GM12878 (cell line): Measurements from ENCODE around the gene TMEM63B. TPM values are rescaled to one million over a fixed set of nuclear protein-coding genes. Genes with fewer than 3 reads are reported as not detected.
A peak's percentile ranks its signal among the peaks of the same experiment; 100 is the strongest.

Experiments
- ATAC-seq: fragments of 200-7000 bp; cut with Tn5 transposase; 3 replicates; pipeline ENCODE4 v1.9.1; 2020; ENCODE audit warnings: mild to moderate bottlenecking, moderate library complexity
- BruUV-seq: library from RNA; stranded (reverse); fragments of 400-500 nt; replicated peaks from 2 replicates; lab custom pipeline; 2021; lab: Mats Ljungman, UMichigan
- CTCF ChIA-PET: fragments of 300-600 bp; sonication (Branson Sonifier 250); formaldehyde crosslinking; extraction: SDS; loops from one replicate; lab custom pipeline; 2021; ENCODE audit warnings: inconsistent platforms; lab: Yijun Ruan, JAX
- POLR2A ChIA-PET: fragments of 350-600 bp; formaldehyde crosslinking; extraction: SDS; loops from one replicate; lab custom pipeline; 2021; ENCODE audit warnings: inconsistent platforms; lab: Charles Lee
- RAD21 ChIA-PET: fragments of 300-600 bp; sonication (Branson Sonifier 250); formaldehyde crosslinking; loops from one replicate; lab custom pipeline; 2023; ENCODE audit warnings: antibody characterized with exemption; ENCODE audit not compliant: unreplicated experiment; lab: Charles Lee
- SMC1A ChIA-PET: fragments of 300-600 bp; sonication (Branson Sonifier 250); formaldehyde crosslinking; loops from one replicate; lab custom pipeline; 2023; ENCODE audit not compliant: unreplicated experiment, uncharacterized antibody; lab: Charles Lee
- DNase-seq: peaks from one replicate; pipeline ENCODE4 v3.0.0-alpha.2; 2011; ENCODE audit warnings: low read depth, low spot score
- FAIRE-seq: peaks from 3 replicates; lab custom pipeline; 2011; peaks lifted over from hg19 to GRCh38; lab: Jason Lieb, UNC
- H2AFZ ChIP-seq: 2 replicates; pipeline ENCODE4 v1.6.0; 2011; ENCODE audit warnings: low read depth, low read length, control low read depth; ENCODE audit not compliant: control insufficient read depth
- H3K27ac ChIP-seq: 2 replicates; pipeline ENCODE4 v1.5.1; 2011; ENCODE audit warnings: control low read depth; ENCODE audit not compliant: control insufficient read depth, insufficient read depth
- H3K27me3 ChIP-seq, 2 experiments: replicated peaks in 1 of 2; 2 replicates each; pipeline versions ENCODE4 v1.6.0 to v1.6.1; 2011; ENCODE audit warnings: low read length in 1 of 2; ENCODE audit not compliant: control insufficient read depth in 2 of 2, insufficient read depth in 2 of 2
- H3K36me3 ChIP-seq, 2 experiments: 2 replicates each; pipeline ENCODE4 v1.5.1; 2011; ENCODE audit warnings: low read length in 1 of 2; ENCODE audit not compliant: control insufficient read depth in 2 of 2, insufficient read depth in 2 of 2
- H3K4me1 ChIP-seq: 2 replicates; pipeline ENCODE4 v1.6.1; 2011; ENCODE audit warnings: mild to moderate bottlenecking, low read length, moderate library complexity, mixed read lengths; ENCODE audit not compliant: control insufficient read depth, insufficient read depth
- H3K4me2 ChIP-seq: 2 replicates; pipeline ENCODE4 v1.6.0; 2011; ENCODE audit warnings: control low read depth; ENCODE audit not compliant: control insufficient read depth, insufficient read depth
- H3K4me3 ChIP-seq: fragments of 200-600 bp; sonication (generic); 2 replicates; pipeline ENCODE4 v1.5.1; 2016
- H3K79me2 ChIP-seq: 2 replicates; pipeline ENCODE4 v1.6.0; 2011; ENCODE audit warnings: low read length; ENCODE audit not compliant: control insufficient read depth, insufficient read depth
- H3K9ac ChIP-seq: 2 replicates; pipeline ENCODE4 v1.8.0; 2011; ENCODE audit warnings: low read length, control low read depth, mixed read lengths; ENCODE audit not compliant: control insufficient read depth, insufficient read depth
- H3K9me3 ChIP-seq: replicated peaks from 3 replicates; pipeline ENCODE4 v1.5.1; 2011; ENCODE audit warnings: mild to moderate bottlenecking, low read length; ENCODE audit not compliant: control insufficient read depth, insufficient read depth
- H4K20me1 ChIP-seq: 2 replicates; pipeline ENCODE4 v1.6.0; 2011; ENCODE audit not compliant: control insufficient read depth, insufficient read depth
- CEBPZ ChIP-seq: fragments of 150-350 bp; IDR thresholded peaks from 2 replicates; pipeline ENCODE4 v1.6.1; 2016; ENCODE audit warnings: low read depth, low read length
- GATAD2B ChIP-seq: fragments of 450-650 bp; conservative IDR thresholded peaks from 2 replicates; pipeline ENCODE4 v1.6.1; 2017; ENCODE audit warnings: low read depth, mild to moderate bottlenecking, moderate library complexity
- HCFC1 ChIP-seq: fragments of 150-350 bp; IDR thresholded peaks from 2 replicates; pipeline ENCODE4 v1.6.1; 2014; ENCODE audit warnings: low read length
- LARP7 ChIP-seq: fragments of 450-650 bp; IDR thresholded peaks from 2 replicates; pipeline ENCODE4 v1.6.1; 2017; ENCODE audit warnings: mild to moderate bottlenecking
- MYC ChIP-seq: IDR thresholded peaks from 2 replicates; pipeline ENCODE4 v1.6.1; 2011; ENCODE audit warnings: mild to moderate bottlenecking, low read length, moderate library complexity, inconsistent platforms; ENCODE audit not compliant: insufficient read depth, insufficient replicate concordance, insufficient read length, severe bottlenecking
- NFIC ChIP-seq: IDR thresholded peaks from 2 replicates; pipeline ENCODE4 v1.6.1; 2012; ENCODE audit warnings: low read depth, mild to moderate bottlenecking, inconsistent platforms, low read length, moderate library complexity
- PML ChIP-seq: IDR thresholded peaks from 2 replicates; pipeline ENCODE4 v1.6.1; 2012; ENCODE audit warnings: low read length, inconsistent platforms
- POU2F2 ChIP-seq: IDR thresholded peaks from 3 replicates; pipeline ENCODE4 v1.6.1; 2011; ENCODE audit warnings: low read depth, mild to moderate bottlenecking, low read length, borderline replicate concordance
- RBBP5 ChIP-seq: fragments of 200-600 bp; sonication (generic); conservative IDR thresholded peaks from 2 replicates; pipeline ENCODE4 v1.6.1; 2016
- RELA ChIP-seq: fragments of 450-650 bp; IDR thresholded peaks from 2 replicates; pipeline ENCODE4 v1.8.0; 2014; ENCODE audit warnings: borderline replicate concordance; ENCODE audit not compliant: partially characterized antibody
- SMAD5 ChIP-seq: IDR thresholded peaks from 2 replicates; pipeline ENCODE4 v1.6.1; 2016; ENCODE audit warnings: antibody characterized with exemption, low read depth
- ZNF207 ChIP-seq: fragments of 450-650 bp; IDR thresholded peaks from 2 replicates; pipeline ENCODE4 v1.6.1; 2014; ENCODE audit warnings: antibody characterized with exemption, mild to moderate bottlenecking, borderline replicate concordance
- WGBS: methylation state at CpG from one replicate; pipeline ENCODE4 v1.1.6; 2016; ENCODE audit warnings: low lambda C conversion rate; ENCODE audit not compliant: insufficient replicate concordance, insufficient coverage; ENCODE audit errors: missing lambda C conversion rate; 5-methylcytosine and 5-hydroxymethylcytosine counted together
- in situ Hi-C: fragments of 300-500 bp; cut with MboI; formaldehyde crosslinking; loops from 9 replicates; pipeline ENCODE4 v1.14.3; 2018; ENCODE audit warnings: mixed read lengths
- intact Hi-C: fragments of 100-400 bp; cut with micrococcal nuclease; formaldehyde crosslinking; loops from one replicate; pipeline ENCODE4 v1.14.2; 2022; ENCODE audit not compliant: unreplicated experiment
- polyA plus RNA-seq, 11 experiments: library from polyadenylated mRNA; depleted of rRNA in 4 of 11; unstranded in 6 of 11; stranded (reverse) in 5 of 11; fragments of >200 nt; fragmentation: Nextera tagmentation in 4 of 11; fragmentation: Illumina TruSeq in 1 of 11; extraction: Ambion mirVana in 4 of 11; extraction: Trizol in 1 of 11; gene quantifications; 1 replicate in 1 of 11; 2 replicates in 10 of 11; pipeline versions ENCODE4 v1.2.1 to v1.2.3, GENCODE V29; 2011 to 2016; ENCODE audit warnings: inconsistent platforms in 2 of 11, missing spikeins in 2 of 11, low read depth in 1 of 11
- total RNA-seq, 4 experiments: library from RNA; depleted of rRNA in 3 of 4; stranded (reverse); fragments of >200 nt in 3 of 4; fragmentation: Illumina TruSeq in 1 of 4; extraction: Trizol in 1 of 4; gene quantifications; 2 replicates each; pipeline versions ENCODE4 v1.2.1 to v1.2.3, GENCODE V29; 2013 to 2021
- TF ChIP-seq, protein P1 (sequence below): fragments of 450-650 bp; IDR thresholded peaks from 2 replicates; pipeline ENCODE4 v1.6.1; 2017; ENCODE audit warnings: mild to moderate bottlenecking, low read depth, inconsistent platforms; ENCODE audit not compliant: poor library complexity, severe bottlenecking
- TF ChIP-seq, protein P2 (sequence below): IDR thresholded peaks from 2 replicates; pipeline ENCODE4 v1.6.1; 2012; ENCODE audit warnings: low read depth, low read length, improper control_type of control experiment
- TF ChIP-seq, protein P3 (sequence below): fragments of 450-650 bp; IDR thresholded peaks from 2 replicates; pipeline ENCODE4 v1.6.1; 2017; ENCODE audit warnings: borderline replicate concordance

The TMEM63B gene
- total and polyA plus RNA-seq, 10 of the 15 experiments (the other 5 are each of a cell fraction or from before 2014, with no cell fraction given), result 0.09 to 15.0 (median 7.1) TPM; not detected in 1

DNA sequence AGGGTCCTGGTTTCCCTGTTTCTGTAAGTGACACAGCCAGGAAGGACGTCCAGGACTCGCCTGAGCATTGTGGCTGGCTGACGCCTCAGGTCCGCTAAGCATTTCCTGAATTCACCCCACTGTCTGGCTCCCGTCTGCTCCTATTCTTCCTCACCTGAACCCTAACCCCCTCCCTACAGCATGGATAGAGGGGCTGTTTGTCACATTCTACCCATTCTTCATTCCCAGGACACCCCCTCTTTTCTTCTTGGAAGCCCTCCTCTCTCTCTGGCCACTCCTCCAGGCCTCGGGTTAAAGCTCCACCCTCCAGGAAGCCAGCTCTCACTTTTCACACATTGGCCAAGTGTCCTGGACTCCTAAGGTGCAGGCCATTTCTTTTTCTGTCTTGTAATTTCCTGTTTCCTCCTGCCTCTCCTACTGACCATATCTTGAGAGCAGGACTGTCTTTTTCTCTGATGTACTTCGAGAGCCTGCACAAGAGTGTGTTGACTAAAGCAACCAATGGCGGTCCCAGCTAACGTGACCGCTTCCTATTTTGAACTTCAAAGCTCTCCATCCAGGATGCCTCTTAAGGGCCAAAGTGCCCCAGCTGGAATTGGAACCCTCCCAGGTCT, 65.2 kb downstream of the TMEM63B start:
- POLR2A ChIA-PET, result interaction anchor here (0.5 kb wide), 1 partner anchor 30 kb away, joined by 3 read pairs; no protein-coding TSS in a partner anchor
- H3K9ac ChIP-seq, result no peak overlapping the region

More for the DNA sequence above, 65.2 kb downstream of the TMEM63B start:
- Histone ChIP-seq H4K20me1 (no peaks in the 10 kb centered on the region), H3K36me3 (no peaks in the 10 kb centered on the region), H3K27ac (no peak overlapping the region), H3K4me2 (no peak overlapping the region), H2AFZ (peak overlapping the region; percentile 29), H3K79me2 (no peaks in the 10 kb centered on the region), H3K9me3 (no peaks in the 10 kb centered on the region), H3K4me3 (no peak overlapping the region), H3K4me1 (peaks cover 12% of the 10 kb centered on the region), H3K27me3 (no peaks in the 10 kb centered on the region)
- DNase-seq (no peak), ATAC-seq (peak; percentile 41; the same call in 2 of the 3 replicates), FAIRE-seq (peak; percentile 49)
- RAD21 ChIA-PET, result interaction anchor here (1.8 kb wide), 1 partner anchor 30 kb away, joined by 7 read pairs; the partner anchor contains the start of gene SLC29A1
- CTCF ChIA-PET, result interaction anchor here (1.0 to 1.6 kb wide), 3 partner anchors 8 to 27 kb away, joined by 3 to 5 read pairs (median 4); no protein-coding TSS in a partner anchor
- WGBS, result 64% methylated on average over 10 of the region's 10 CpGs
- BruUV-seq, result no TSS peak
- in situ Hi-C loops, result no loop called here
- no peak for TF ChIP-seq CEBPZ
- no peak for TF ChIP-seq POU2F2
- TF ChIP-seq PML, result no peak
- TF ChIP-seq, protein P1, sequence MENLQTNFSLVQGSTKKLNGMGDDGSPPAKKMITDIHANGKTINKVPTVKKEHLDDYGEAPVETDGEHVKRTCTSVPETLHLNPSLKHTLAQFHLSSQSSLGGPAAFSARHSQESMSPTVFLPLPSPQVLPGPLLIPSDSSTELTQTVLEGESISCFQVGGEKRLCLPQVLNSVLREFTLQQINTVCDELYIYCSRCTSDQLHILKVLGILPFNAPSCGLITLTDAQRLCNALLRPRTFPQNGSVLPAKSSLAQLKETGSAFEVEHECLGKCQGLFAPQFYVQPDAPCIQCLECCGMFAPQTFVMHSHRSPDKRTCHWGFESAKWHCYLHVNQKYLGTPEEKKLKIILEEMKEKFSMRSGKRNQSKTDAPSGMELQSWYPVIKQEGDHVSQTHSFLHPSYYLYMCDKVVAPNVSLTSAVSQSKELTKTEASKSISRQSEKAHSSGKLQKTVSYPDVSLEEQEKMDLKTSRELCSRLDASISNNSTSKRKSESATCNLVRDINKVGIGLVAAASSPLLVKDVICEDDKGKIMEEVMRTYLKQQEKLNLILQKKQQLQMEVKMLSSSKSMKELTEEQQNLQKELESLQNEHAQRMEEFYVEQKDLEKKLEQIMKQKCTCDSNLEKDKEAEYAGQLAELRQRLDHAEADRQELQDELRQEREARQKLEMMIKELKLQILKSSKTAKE, result no peak
- TF ChIP-seq, protein P2, sequence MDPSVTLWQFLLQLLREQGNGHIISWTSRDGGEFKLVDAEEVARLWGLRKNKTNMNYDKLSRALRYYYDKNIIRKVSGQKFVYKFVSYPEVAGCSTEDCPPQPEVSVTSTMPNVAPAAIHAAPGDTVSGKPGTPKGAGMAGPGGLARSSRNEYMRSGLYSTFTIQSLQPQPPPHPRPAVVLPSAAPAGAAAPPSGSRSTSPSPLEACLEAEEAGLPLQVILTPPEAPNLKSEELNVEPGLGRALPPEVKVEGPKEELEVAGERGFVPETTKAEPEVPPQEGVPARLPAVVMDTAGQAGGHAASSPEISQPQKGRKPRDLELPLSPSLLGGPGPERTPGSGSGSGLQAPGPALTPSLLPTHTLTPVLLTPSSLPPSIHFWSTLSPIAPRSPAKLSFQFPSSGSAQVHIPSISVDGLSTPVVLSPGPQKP, result no peak
- TF ChIP-seq LARP7, result no peak
- no peak for TF ChIP-seq RELA
- TF ChIP-seq HCFC1, result no peak
- TF ChIP-seq SMAD5, result no peak
- no peak for TF ChIP-seq GATAD2B
- TF ChIP-seq RBBP5, result no peak
- no peak for TF ChIP-seq NFIC
- no peak for TF ChIP-seq MYC
- TF ChIP-seq ZNF207, result no peak
- TF ChIP-seq, protein P3, sequence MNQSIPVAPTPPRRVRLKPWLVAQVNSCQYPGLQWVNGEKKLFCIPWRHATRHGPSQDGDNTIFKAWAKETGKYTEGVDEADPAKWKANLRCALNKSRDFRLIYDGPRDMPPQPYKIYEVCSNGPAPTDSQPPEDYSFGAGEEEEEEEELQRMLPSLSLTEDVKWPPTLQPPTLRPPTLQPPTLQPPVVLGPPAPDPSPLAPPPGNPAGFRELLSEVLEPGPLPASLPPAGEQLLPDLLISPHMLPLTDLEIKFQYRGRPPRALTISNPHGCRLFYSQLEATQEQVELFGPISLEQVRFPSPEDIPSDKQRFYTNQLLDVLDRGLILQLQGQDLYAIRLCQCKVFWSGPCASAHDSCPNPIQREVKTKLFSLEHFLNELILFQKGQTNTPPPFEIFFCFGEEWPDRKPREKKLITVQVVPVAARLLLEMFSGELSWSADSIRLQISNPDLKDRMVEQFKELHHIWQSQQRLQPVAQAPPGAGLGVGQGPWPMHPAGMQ, result no peak
- TF ChIP-seq, all 136 proteins: peak for 0
- SMC1A ChIA-PET, result interaction anchor here (0.9 to 1.2 kb wide), 3 partner anchors 9 to 120 kb away, joined by 3 to 4 read pairs (median 3); partner anchors contain the start of gene AARS2
- intact Hi-C loops, result no loop called here
